Loucy (cell line): ENCODE measurements around the gene RASA1.

Experiments used
- H2AFZ ChIP-seq: fragments of 200-600 bp; sonication (generic); 2 replicates; pipeline ENCODE4 v1.6.0; 2016; ENCODE audit warnings: antibody characterized with exemption, mild to moderate bottlenecking, low read length, moderate library complexity
- H3F3A ChIP-seq: fragments of 200-600 bp; 2 replicates; pipeline ENCODE4 v1.6.0; 2016; ENCODE audit warnings: antibody characterized with exemption, low read depth, mild to moderate bottlenecking
- H3K27me3 ChIP-seq: fragments of 200-600 bp; sonication (generic); 2 replicates; pipeline ENCODE4 v1.6.1; 2014; ENCODE audit warnings: low read length, mild to moderate bottlenecking; ENCODE audit not compliant: insufficient read depth, poor library complexity, severe bottlenecking
- H3K36me3 ChIP-seq: fragments of 200-600 bp; sonication (generic); 2 replicates; pipeline ENCODE4 v1.6.1; 2016; ENCODE audit warnings: low read length; ENCODE audit not compliant: insufficient read depth
- H3K4me1 ChIP-seq: fragments of 200-600 bp; sonication (generic); 2 replicates; pipeline ENCODE4 v1.5.1; 2014; ENCODE audit warnings: low read length, mild to moderate bottlenecking; ENCODE audit not compliant: insufficient read depth, poor library complexity, severe bottlenecking
- H3K4me2 ChIP-seq: fragments of 200-600 bp; sonication (generic); 2 replicates; pipeline ENCODE4 v1.6.0; 2014; ENCODE audit warnings: antibody characterized with exemption, low read length, low read depth, mild to moderate bottlenecking; ENCODE audit not compliant: poor library complexity, severe bottlenecking
- H3K4me3 ChIP-seq: fragments of 200-600 bp; sonication (generic); 2 replicates; pipeline ENCODE4 v1.5.1; 2014; ENCODE audit warnings: low read length, mild to moderate bottlenecking, mixed read lengths; ENCODE audit not compliant: poor library complexity, severe bottlenecking
- H3K79me2 ChIP-seq: fragments of 200-600 bp; sonication (generic); 2 replicates; pipeline ENCODE4 v1.6.1; 2014; ENCODE audit warnings: low read length; ENCODE audit not compliant: insufficient read depth
- H3K9ac ChIP-seq: fragments of 200-600 bp; sonication (generic); 2 replicates; pipeline ENCODE4 v1.6.0; 2014; ENCODE audit warnings: mild to moderate bottlenecking, low read depth, low read length, moderate library complexity; ENCODE audit not compliant: poor library complexity, severe bottlenecking
- H3K9me2 ChIP-seq: fragments of 200-600 bp; sonication (generic); replicated peaks from 2 replicates; pipeline ENCODE4 v1.6.1; 2016; ENCODE audit warnings: low read depth, low read length, mixed read lengths
- H3K9me3 ChIP-seq: fragments of 200-600 bp; sonication (generic); 2 replicates; pipeline ENCODE4 v1.6.1; 2014; ENCODE audit warnings: mild to moderate bottlenecking, antibody characterized with exemption, low read length, low read depth; ENCODE audit not compliant: insufficient read depth
- H4K20me1 ChIP-seq: fragments of 200-600 bp; sonication (generic); 2 replicates; pipeline ENCODE4 v1.6.0; 2014; ENCODE audit warnings: antibody characterized with exemption, low read length, mild to moderate bottlenecking; ENCODE audit not compliant: insufficient read depth, poor library complexity, severe bottlenecking
- EZH2phosphoT487 ChIP-seq: fragments of 200-600 bp; IDR thresholded peaks from 2 replicates; pipeline ENCODE4 v1.6.1; 2018; ENCODE audit warnings: antibody characterized with exemption, mild to moderate bottlenecking, moderate library complexity, borderline replicate concordance
- TF ChIP-seq, protein P1 (sequence below): fragments of 200-600 bp; sonication (generic); conservative IDR thresholded peaks from 2 replicates; pipeline ENCODE4 v1.5.1; 2014; ENCODE audit warnings: mild to moderate bottlenecking, antibody characterized with exemption, low read length

RASA1 gene

DNA sequence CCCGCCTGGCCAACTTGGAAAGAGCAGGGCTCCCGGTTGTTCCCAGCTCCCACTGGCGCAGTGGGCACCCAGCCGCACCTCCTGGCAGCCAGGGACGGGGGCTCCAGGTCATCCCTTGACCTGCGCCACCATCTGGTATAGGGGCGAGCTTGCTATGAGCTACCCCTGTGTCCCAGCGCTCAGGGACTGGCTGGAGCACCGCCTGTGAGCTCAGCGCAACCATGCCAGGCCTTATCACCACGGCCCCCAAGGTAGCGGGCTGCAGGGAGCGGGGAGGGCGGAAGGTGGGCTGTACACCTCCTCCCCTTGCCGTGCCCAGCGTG, 15.4 kb upstream of the RASA1 start:
- no peak overlapping the region for H3K4me3 ChIP-seq
- no peak overlapping the region for H3K4me2 ChIP-seq
- no peak overlapping the region for H2AFZ ChIP-seq
- no peaks in the 10 kb centered on the region for H3K27me3 ChIP-seq
- no peaks in the 10 kb centered on the region for H3K9me2 ChIP-seq
- no peaks in the 10 kb centered on the region for H4K20me1 ChIP-seq
- H3K4me1 ChIP-seq = no peaks in the 10 kb centered on the region
- H3K9me3 ChIP-seq = no peaks in the 10 kb centered on the region
- no peaks in the 10 kb centered on the region for H3F3A ChIP-seq
- H3K79me2 ChIP-seq = no peaks in the 10 kb centered on the region
- TF ChIP-seq EZH2phosphoT487 = no peak
- TF ChIP-seq, protein P1, sequence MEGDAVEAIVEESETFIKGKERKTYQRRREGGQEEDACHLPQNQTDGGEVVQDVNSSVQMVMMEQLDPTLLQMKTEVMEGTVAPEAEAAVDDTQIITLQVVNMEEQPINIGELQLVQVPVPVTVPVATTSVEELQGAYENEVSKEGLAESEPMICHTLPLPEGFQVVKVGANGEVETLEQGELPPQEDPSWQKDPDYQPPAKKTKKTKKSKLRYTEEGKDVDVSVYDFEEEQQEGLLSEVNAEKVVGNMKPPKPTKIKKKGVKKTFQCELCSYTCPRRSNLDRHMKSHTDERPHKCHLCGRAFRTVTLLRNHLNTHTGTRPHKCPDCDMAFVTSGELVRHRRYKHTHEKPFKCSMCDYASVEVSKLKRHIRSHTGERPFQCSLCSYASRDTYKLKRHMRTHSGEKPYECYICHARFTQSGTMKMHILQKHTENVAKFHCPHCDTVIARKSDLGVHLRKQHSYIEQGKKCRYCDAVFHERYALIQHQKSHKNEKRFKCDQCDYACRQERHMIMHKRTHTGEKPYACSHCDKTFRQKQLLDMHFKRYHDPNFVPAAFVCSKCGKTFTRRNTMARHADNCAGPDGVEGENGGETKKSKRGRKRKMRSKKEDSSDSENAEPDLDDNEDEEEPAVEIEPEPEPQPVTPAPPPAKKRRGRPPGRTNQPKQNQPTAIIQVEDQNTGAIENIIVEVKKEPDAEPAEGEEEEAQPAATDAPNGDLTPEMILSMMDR = no peak
- no peaks in the 10 kb centered on the region for H3K36me3 ChIP-seq
- H3K9ac ChIP-seq = no peak overlapping the region

DNA sequence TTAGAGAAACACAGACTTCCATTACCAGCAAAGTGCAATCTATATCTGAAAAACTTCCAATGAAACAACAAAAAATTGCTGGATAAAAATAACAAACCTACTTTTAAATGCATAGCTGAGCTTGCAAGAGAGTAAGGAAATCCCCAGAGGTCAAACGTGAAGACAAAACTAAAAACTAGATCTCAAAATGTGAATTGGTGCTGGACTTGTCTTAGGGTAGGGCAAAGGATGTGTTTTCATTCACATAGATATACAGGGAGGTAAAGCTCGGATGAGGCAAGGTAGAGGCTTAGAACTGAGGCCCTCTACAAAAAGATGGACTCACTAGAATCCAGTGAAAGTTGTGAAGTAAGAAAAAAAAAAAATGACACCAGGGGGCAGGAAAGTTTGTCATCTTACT, 13.6 kb upstream of the RASA1 start:
- Histone ChIP-seq H3K36me3 (no peaks in the 10 kb centered on the region), H4K20me1 (no peaks in the 10 kb centered on the region), H3K9me3 (no peaks in the 10 kb centered on the region), H3K27me3 (no peaks in the 10 kb centered on the region), H3F3A (no peaks in the 10 kb centered on the region), H3K9ac (no peak overlapping the region), H3K4me3 (no peak overlapping the region), H3K4me1 (no peaks in the 10 kb centered on the region), H3K9me2 (no peaks in the 10 kb centered on the region), H3K79me2 (no peaks in the 10 kb centered on the region), H3K4me2 (no peak overlapping the region), H2AFZ (no peak overlapping the region)
- TF ChIP-seq, protein P1 = no peak
- TF ChIP-seq EZH2phosphoT487 = no peak

DNA sequence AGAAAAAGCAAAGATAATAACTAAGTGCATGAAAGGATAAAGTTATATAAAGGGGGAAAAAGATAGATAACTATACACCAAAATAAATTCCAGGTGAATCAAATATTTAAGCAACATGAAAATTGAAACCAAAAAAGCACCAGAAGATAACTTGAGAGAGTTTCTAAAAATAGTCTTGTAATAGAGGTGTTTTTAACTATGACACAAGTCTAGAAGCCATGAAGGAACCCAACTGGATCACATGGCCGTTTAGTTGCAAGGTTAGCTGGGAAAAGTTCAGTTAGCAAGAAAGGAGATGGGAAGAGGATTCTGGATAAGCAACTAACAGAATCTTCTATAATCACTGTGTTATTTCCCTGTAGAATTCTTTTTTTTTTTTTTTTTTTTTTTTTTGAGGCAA, 9.2 kb upstream of the RASA1 start:
- Histone ChIP-seq H3F3A (no peaks in the 10 kb centered on the region), H3K9me2 (no peaks in the 10 kb centered on the region), H3K4me3 (no peak overlapping the region), H2AFZ (no peak overlapping the region), H3K4me2 (no peak overlapping the region), H3K79me2 (no peaks in the 10 kb centered on the region), H3K9me3 (no peaks in the 10 kb centered on the region), H3K36me3 (no peaks in the 10 kb centered on the region), H3K9ac (no peak overlapping the region), H3K4me1 (peaks cover 7% of the 10 kb centered on the region), H3K27me3 (no peaks in the 10 kb centered on the region), H4K20me1 (no peaks in the 10 kb centered on the region)
- no peak for TF ChIP-seq EZH2phosphoT487
- TF ChIP-seq, protein P1 = no peak
